Heart right ventricle (tissue), 16 donors: Measurements from ENCODE around the gene AFF1. TPM values are rescaled to one million over a fixed set of nuclear protein-coding genes. Genes with fewer than 3 reads are reported as not detected.

ENCODE experiments used
- ATAC-seq, 8 donors: fragments of 200-7000 bp; cut with Tn5 transposase; one replicate each; pipeline ENCODE4 v1.9.1; 2020; ENCODE audit warnings: mild to moderate bottlenecking in 8 of 8, moderate library complexity in 8 of 8, moderate number of reproducible peaks in 1 of 8
- DNase-seq, 2 donors: peaks; one replicate each; pipeline ENCODE4 v3.0.0-alpha.2; 2020
- H3K27ac ChIP-seq, 10 donors: fragments of 200-600 bp; sonication (generic) in 2 of 10; one replicate each; pipeline versions ENCODE4 v1.5.0 to v1.8.0; 2020 to 2022; ENCODE audit warnings: mild to moderate bottlenecking in 3 of 10
- H3K27me3 ChIP-seq, 7 donors: fragments of 200-600 bp; one replicate each; pipeline ENCODE4 v1.8.0; 2021 to 2022; ENCODE audit warnings: mild to moderate bottlenecking in 2 of 7
- H3K36me3 ChIP-seq, 9 donors: fragments of 200-600 bp; sonication (generic) in 1 of 9; one replicate each; pipeline versions ENCODE4 v1.5.0 to v1.8.0; 2020 to 2022; ENCODE audit warnings: mild to moderate bottlenecking in 2 of 9
- H3K4me1 ChIP-seq, 9 donors: fragments of 200-600 bp; sonication (generic) in 1 of 9; one replicate each; pipeline versions ENCODE4 v1.5.0 to v1.8.0; 2020 to 2022; ENCODE audit warnings: mild to moderate bottlenecking in 4 of 9
- H3K4me3 ChIP-seq, 10 donors: fragments of 200-600 bp; sonication (generic) in 2 of 10; one replicate each; pipeline versions ENCODE4 v1.5.0 to v1.8.0; 2020 to 2022; ENCODE audit warnings: mild to moderate bottlenecking in 7 of 10, moderate library complexity in 2 of 10
- H3K9me3 ChIP-seq, 11 donors: fragments of 200-600 bp in 10 of 11; sonication (generic) in 2 of 11; one replicate each; pipeline versions ENCODE4 v1.5.0 to v1.8.0; 2013 to 2022; ENCODE audit warnings: mild to moderate bottlenecking in 2 of 11, control low read depth in 1 of 11, moderate library complexity in 1 of 11
- CTCF ChIP-seq, 9 donors: fragments of 200-600 bp; sonication (generic) in 2 of 9; IDR thresholded peaks; one replicate each; pipeline versions ENCODE4 v1.5.0 to v1.8.0; 2021 to 2022; ENCODE audit warnings: antibody characterized with exemption in 9 of 9, mild to moderate bottlenecking in 5 of 9, moderate library complexity in 1 of 9
- WGBS, 2 donors: extraction: QIAGEN DNeasy Blood & Tissue Kit; methylation state at CpG; one replicate each; pipeline ENCODE4 v1.1.7; 2013; ENCODE audit warnings: inconsistent platforms in 1 of 2; 5-methylcytosine and 5-hydroxymethylcytosine counted together
- intact Hi-C, 10 donors: fragments of 100-400 bp; cut with DNase I; formaldehyde crosslinking; loops; one replicate each; pipeline versions ENCODE4 v1.11.1 to v1.14.2; 2022
- polyA plus RNA-seq, 2 donors: library from polyadenylated mRNA; stranded (reverse); fragments of 200-250 nt; gene quantifications; one replicate each; pipeline ENCODE4 v1.2.3, GENCODE V29; 2013
- total RNA-seq, 10 donors: library from RNA; stranded (reverse); fragmentation: NEBNext Ultra II Directional in 3 of 10; extraction: Animal tissue kit (Norgen Biotek cat#: 25700) in 3 of 10; gene quantifications; one replicate each; pipeline versions ENCODE4 v1.2.1 to v1.2.4, GENCODE V29; 2021 to 2023
- donor health status: Arrhythmogenic right ventricular cardiomyopathy.
- donor health status: ischemic (EF 13 %, LVEDD 7.1; RV severe dilation, severe dysfunction).
- donor health status: healthy with polysubstance abuse.
- donor health status: DM: no; HTN: yes; CAD: no.
- donor health status: DM: no; HTN: no; CAD: no.
- donor health status: ischemic (EF 25% LVEDD 6.9; RV normal size, moderate dysfunction).
- donor health status: ischemic (EF 25% LVEDD 5.7; RV mildly dilated, moderate dysfunction).
- donor health status: healthy.
- donor health status: DM: yes; HTN: yes; CAD: no.
- donor health status: Ischemic cardiomyopathy.
- donor health status: ischemic (EF 35%, LVEDD 5.7; RV mildly dilated, moderate dysfunction).
- donor health status: nonischemic (EF 11% LVEDD 7.7; RV severe dilation, severe dysfunction).
- donor health status: DM: yes; HTN: yes; CAD: no.
- donor health status: PGD.
- donor health status: ischemic (EF 29% LVEDD 5.4; RV normal size, mild dysfunction).
- donor health status: nonischemic (EF 23%, LVEDD 6.1; RV moderate dilation, normal function).

Gene AFF1
- total and polyA plus RNA-seq, 12 donors: 44.4 to 90.2 (median 74.5) TPM

- Histone ChIP-seq H3K27ac (peak overlapping the region; percentile 62 to 90 (median 83)), H3K9me3 (no peaks in the 10 kb centered on the region), H3K36me3 (peaks cover 0 to 93% (median 25%) of the 10 kb centered on the region in 9 donors), H3K27me3 (no peaks in the 10 kb centered on the region), H3K4me3 (no peak overlapping the region), H3K4me1 (peaks cover 0 to 66% (median 42%) of the 10 kb centered on the region in 9 donors)
- intact Hi-C loops: no loop called here
- ATAC-seq (peak in 5 of 8 donors; percentile 7 to 59 (median 31)), DNase-seq (no peak)
- 54 to 69% methylated on average over 4 of the region's 4 CpGs for WGBS, 2 donors
- TF ChIP-seq CTCF (IDR thresholded peaks at IDR 0.05): no peak
Observed at GRCh38 chr4:87121341-87122065, 186.7 kb downstream of the AFF1 start.

GRCh38 chr4:87122252-87122651 is 187.4 kb downstream of the AFF1 start:
- DNase-seq (no peak), ATAC-seq (peak in 1 of 8 donors; percentile 57)
- no peak overlapping the region for H3K4me3 ChIP-seq
- 86 to 87% methylated on average over 4 of the region's 4 CpGs for WGBS, 2 donors
- H3K4me1 ChIP-seq: peaks cover 0 to 61% (median 40%) of the 10 kb centered on the region in 9 donors
- intact Hi-C loops: no loop called here
- no peak for TF ChIP-seq CTCF (IDR thresholded peaks at IDR 0.05)
- peaks cover 0 to 93% (median 26%) of the 10 kb centered on the region in 9 donors for H3K36me3 ChIP-seq
- no peaks in the 10 kb centered on the region for H3K27me3 ChIP-seq
- peak overlapping the region in 6 of 10 donors; percentile 73 to 90 (median 84) for H3K27ac ChIP-seq
- H3K9me3 ChIP-seq: no peaks in the 10 kb centered on the region

- H3K9me3 ChIP-seq: no peaks in the 10 kb centered on the region
- H3K36me3 ChIP-seq: peaks cover 0 to 93% (median 49%) of the 10 kb centered on the region in 9 donors
- no peak overlapping the region for H3K4me3 ChIP-seq
- no peaks in the 10 kb centered on the region for H3K27me3 ChIP-seq
- TF ChIP-seq CTCF (IDR thresholded peaks at IDR 0.05): no peak
- peaks cover 0 to 36% (median 21%) of the 10 kb centered on the region in 9 donors for H3K4me1 ChIP-seq
- intact Hi-C loops: no loop called here
- DNase-seq (no peak), ATAC-seq (no peak)
- no peak overlapping the region for H3K27ac ChIP-seq
- 92 to 98% methylated on average over 9 of the region's 9 CpGs for WGBS, 2 donors
Observed at GRCh38 chr4:87126056-87126455, 191.2 kb downstream of the AFF1 start.

- H3K4me1 ChIP-seq: peaks cover 0 to 22% (median 5%) of the 10 kb centered on the region in 9 donors
- no peak for DNase-seq
- WGBS, 2 donors: 71 to 72% methylated on average over 2 of the region's 2 CpGs
- intact Hi-C loops: no loop called here
- ATAC-seq: no peak
- H3K27me3 ChIP-seq: no peaks in the 10 kb centered on the region
- H3K4me3 ChIP-seq: no peak overlapping the region
- no peak for TF ChIP-seq CTCF (IDR thresholded peaks at IDR 0.05)
- H3K9me3 ChIP-seq: no peaks in the 10 kb centered on the region
- H3K27ac ChIP-seq: peak overlapping the region in 1 of 10 donors; percentile 48
- H3K36me3 ChIP-seq: peaks cover 0 to 100% (median 70%) of the 10 kb centered on the region in 9 donors
Observed at GRCh38 chr4:87128006-87128705, 193.3 kb downstream of the AFF1 start.
